HG03565 (cell line): ENCODE measurements around the gene GTF3C4.

ENCODE experiments used
- ATAC-seq: cut with Tn5 transposase; IDR thresholded peaks from one replicate; pipeline ENCODE4 v1.9.1; 2021; ENCODE audit warnings: mild to moderate bottlenecking, moderate library complexity; ENCODE audit not compliant: unreplicated experiment

The GTF3C4 gene

GRCh38 chr9:132730054-132731033 lies 60.1 kb downstream of the GTF3C4 start:
- ATAC-seq: no peak

DNA sequence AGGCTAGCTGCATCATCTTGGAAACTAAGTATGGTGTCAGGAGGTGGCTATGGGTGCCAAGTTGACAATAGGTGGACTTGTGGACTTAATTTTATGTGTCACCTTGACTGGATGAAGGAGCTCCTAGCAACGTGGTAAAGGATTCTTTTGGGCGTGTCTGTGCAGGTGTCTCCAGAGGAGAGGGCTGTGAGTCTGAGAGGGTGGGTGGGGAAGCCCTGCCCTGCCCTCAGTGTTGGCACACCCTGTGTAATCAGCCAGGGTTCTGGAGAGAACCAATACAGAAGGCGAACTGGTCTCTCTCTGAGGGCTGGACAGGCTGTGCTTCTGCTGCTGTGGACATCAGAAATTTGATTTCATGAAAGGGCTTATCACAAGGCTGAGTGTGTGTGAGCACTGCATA lies 61.0 kb downstream of the GTF3C4 start:
- ATAC-seq: no peak

DNA sequence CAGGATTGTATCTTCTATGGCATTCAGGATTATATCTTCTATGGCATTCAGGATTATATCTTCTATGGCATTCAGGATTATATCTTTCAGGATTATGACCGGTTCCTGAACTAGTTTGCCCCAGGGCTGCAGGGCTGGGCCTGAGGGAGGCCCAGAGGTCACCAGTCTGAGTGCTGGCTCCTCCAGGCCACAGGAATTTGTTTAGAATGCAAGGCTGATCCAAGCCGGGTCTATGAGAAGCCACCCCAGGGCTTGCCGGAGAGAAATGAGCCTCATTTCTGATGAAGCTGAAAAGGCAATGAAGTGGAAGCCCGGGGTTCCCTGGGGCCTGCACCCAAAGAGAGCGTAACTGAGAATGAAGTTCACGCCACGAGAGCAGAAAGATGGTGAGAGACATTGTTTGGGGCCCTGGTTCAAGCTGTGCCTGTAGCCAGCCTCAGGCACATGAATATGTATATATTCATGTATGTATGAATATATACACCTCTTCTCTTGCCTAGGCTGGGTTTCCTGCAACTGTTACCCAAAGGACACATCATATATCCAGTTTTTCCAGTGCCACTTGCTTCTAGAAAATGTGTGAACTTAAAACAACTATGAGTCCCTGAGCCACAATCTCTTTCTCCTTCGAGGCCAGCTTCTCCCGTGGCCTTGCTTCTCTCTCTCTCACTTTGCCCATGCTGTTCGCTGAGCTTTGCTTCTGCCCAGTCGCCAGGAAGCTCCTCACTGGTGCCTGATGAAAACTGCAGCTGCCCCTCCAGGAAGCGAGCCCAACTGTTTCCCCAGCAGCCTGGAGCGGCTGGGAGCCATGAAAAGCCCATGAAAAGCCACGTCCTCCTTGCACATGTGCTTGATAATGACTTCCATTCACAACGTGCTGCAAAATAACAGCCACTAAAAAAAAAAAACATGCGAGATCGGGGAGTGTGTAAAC lies 62.3 kb downstream of the GTF3C4 start:
- ATAC-seq: no peak

DNA sequence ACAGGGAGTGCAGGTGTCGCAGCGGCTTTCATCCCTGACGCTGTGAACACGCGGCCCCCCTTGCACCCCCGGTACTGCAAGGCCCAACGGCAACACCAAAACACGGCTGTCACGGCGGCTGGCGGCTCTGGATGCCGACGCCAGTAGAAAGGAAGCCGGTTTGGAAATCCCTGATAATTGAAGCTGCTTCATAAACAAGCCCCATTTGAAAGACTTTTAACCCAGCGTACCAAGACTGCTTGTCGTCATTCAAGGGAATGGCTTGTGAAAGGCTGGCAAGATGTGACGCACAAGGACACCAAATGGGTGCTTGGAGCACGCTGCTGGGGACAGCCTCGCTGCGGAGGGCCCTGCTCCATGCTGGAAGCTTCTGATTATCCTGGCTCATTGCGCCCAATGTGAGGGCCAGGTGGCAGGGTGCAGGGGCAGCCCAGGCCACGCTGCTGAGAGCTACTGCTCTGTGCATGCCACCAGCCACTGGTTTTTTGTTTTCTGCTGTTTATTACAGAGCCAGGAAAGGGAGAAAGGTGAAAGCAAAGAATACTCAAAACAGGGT lies 63.1 kb downstream of the GTF3C4 start:
- ATAC-seq: no peak

DNA sequence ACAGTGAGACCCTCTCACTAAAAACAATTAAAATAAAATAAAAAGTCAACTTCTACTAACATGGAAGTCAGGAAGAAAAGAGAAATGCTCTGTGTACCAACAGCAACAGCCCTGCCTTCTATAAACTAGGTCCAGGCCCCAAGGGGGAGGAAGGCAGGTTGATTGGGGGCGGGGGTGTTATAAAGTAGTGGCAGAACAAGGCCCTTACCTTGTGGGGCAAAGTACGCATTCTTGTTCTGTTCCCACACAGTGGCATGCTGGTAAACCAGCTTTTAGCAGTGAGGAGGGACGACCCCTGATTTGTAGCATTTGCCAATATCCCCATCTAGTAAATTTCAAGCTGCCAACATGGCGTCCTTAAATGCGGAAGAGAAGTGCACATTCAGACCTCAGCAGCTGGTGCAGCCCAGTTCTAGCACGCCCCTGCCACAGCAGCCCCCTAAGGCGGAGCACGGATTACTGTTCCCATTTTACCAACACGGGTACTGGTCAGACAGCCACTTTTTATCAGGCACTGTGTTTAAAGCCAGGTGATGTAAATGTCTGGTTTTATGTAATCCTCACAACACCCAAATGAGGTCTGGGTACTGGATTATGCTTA lies 69.5 kb downstream of the GTF3C4 start:
- no peak for ATAC-seq

DNA sequence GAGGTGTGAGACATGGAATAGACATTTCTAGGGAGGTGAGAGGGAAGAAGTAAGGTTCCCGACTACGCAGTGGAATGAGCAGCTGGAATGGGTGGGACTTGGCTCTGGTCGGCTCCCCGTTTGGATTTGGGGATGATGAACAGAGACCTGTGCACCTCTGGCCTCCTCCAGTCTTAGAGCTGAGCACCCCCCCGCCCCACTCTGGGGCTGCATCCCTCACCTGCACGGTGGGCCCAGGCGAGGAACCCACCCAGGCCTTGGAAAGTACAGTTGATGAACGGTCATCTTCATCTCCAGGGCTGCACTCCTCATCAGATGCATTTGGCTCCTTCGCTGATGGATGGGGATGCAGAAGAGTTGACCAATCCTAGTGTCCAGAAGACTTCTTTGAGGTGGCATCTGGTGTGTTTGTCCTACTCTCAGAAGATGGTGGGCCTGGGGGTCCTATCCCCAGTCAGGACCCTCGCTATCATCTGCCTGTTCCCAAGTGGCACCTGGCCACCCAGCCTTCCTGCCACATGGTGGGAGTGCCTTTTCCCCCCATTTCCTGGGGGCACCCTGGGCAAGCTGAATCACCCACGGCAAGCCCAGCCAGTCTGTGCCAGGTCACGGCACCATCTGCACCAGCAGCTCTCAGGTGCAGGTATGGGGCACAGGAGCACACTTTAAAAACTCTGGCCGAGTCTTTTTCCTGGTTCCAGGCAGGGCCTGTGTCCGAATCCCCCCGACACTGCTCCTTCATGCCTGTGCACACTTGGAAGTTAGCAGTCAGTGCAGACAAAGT lies 70.5 kb downstream of the GTF3C4 start:
- ATAC-seq: no peak

- ATAC-seq: no peak
Observed at GRCh38 chr9:132742821-132743311, 72.6 kb downstream of the GTF3C4 start.

DNA sequence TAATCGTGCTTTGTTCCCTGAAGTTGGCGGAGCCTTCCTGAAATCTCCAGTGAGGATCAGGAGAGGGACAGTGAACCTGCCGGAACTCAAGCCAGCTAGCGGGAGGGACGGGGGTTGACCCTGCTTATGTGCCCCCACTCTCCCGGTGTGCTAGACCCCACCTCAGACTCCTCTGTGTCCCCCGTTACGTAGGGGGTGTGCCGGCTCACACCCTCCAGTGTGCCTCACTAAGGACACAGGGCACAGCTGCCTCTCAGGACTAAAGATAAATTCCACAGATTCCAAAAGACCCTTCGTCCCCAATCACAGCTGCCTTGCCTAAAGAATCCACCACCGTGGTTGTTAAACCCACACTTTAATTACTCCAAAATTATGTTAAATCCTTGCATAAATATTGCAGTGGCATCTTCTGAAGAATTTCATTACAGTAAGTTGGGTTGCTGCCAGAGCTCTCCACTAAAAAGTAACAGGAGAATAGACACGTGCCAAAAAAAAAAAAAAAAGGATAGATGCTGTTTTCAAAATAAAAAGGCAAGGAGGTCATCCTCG lies 73.7 kb downstream of the GTF3C4 start:
- no peak for ATAC-seq
